HCT116 (cell line): Measurements from ENCODE around the gene MARS1.

ENCODE experiments used
- CBX3 ChIP-seq: IDR thresholded peaks from 2 replicates; pipeline ENCODE4 v1.6.1; 2012; ENCODE audit warnings: low read depth
- CTCF ChIP-seq, 3 experiments: fragments of 200-600 bp in 1 of 3; sonication (generic) in 1 of 3; IDR thresholded peaks in 2 of 3; conservative IDR thresholded peaks in 1 of 3; 2 replicates each; pipeline ENCODE4 v1.5.1; 2012 to 2017; ENCODE audit warnings: low read depth in 2 of 3, low read length in 2 of 3, antibody characterized with exemption in 1 of 3, borderline replicate concordance in 1 of 3, control low read depth in 1 of 3, mild to moderate bottlenecking in 1 of 3, mixed read lengths in 1 of 3, mixed run types in 1 of 3, moderate library complexity in 1 of 3; ENCODE audit not compliant: insufficient read depth in 1 of 3
- EGR1 ChIP-seq: IDR thresholded peaks from 2 replicates; pipeline ENCODE4 v1.6.1; 2012; ENCODE audit warnings: low read depth
- EZH2 ChIP-seq: fragments of 200-600 bp; sonication (generic); IDR thresholded peaks from 2 replicates; pipeline ENCODE4 v1.6.1; 2017; ENCODE audit warnings: antibody characterized with exemption, mixed run types
- FOSL1 ChIP-seq: IDR thresholded peaks from 2 replicates; pipeline ENCODE4 v1.6.1; 2012; ENCODE audit warnings: low read depth
- POLR2AphosphoS5 ChIP-seq: IDR thresholded peaks from 2 replicates; pipeline ENCODE4 v1.6.1; 2011; ENCODE audit warnings: mild to moderate bottlenecking, low read depth, low read length, moderate library complexity
- TF ChIP-seq, protein P1 (sequence below): IDR thresholded peaks from 2 replicates; pipeline ENCODE4 v1.6.1; 2012; ENCODE audit warnings: low read depth

- TF ChIP-seq FOSL1 (no peak), CTCF (IDR thresholded peaks at IDR 0.05 in 2 of 3, conservative IDR thresholded peaks at IDR 0.05 in 1 of 3; ENCODE audit: borderline replicate concordance in 1 of 3, insufficient read depth in 1 of 3, low read depth in 2 of 3, low read length in 2 of 3) (no peak), POLR2AphosphoS5 (no peak), CBX3 (no peak), EGR1 (no peak), EZH2 (no peak)
- TF ChIP-seq, protein P1, sequence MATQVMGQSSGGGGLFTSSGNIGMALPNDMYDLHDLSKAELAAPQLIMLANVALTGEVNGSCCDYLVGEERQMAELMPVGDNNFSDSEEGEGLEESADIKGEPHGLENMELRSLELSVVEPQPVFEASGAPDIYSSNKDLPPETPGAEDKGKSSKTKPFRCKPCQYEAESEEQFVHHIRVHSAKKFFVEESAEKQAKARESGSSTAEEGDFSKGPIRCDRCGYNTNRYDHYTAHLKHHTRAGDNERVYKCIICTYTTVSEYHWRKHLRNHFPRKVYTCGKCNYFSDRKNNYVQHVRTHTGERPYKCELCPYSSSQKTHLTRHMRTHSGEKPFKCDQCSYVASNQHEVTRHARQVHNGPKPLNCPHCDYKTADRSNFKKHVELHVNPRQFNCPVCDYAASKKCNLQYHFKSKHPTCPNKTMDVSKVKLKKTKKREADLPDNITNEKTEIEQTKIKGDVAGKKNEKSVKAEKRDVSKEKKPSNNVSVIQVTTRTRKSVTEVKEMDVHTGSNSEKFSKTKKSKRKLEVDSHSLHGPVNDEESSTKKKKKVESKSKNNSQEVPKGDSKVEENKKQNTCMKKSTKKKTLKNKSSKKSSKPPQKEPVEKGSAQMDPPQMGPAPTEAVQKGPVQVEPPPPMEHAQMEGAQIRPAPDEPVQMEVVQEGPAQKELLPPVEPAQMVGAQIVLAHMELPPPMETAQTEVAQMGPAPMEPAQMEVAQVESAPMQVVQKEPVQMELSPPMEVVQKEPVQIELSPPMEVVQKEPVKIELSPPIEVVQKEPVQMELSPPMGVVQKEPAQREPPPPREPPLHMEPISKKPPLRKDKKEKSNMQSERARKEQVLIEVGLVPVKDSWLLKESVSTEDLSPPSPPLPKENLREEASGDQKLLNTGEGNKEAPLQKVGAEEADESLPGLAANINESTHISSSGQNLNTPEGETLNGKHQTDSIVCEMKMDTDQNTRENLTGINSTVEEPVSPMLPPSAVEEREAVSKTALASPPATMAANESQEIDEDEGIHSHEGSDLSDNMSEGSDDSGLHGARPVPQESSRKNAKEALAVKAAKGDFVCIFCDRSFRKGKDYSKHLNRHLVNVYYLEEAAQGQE, result no peak
Measured at GRCh38 chr12:57498132-57498502, 10.2 kb downstream of the MARS1 start.
